ENCODE results near the gene PEAK3. TPM values are rescaled to one million over a fixed set of nuclear protein-coding genes. Genes with fewer than 3 reads are reported as not detected.
A peak's percentile ranks its signal among the peaks of the same experiment; 100 is the strongest.

PEAK3 gene
- total and polyA plus RNA-seq, 2 donors (not counting 1 experiment from before 2014, with no cell fraction given): 0.18 to 0.71 TPM

GRCh38 chr19:2254064-2254872, 27.7 kb downstream of the PEAK3 start:
- Histone ChIP-seq H3K79me2 (ENCODE audit: control insufficient read depth, insufficient read depth, low read length) (peaks cover 4% of the 10 kb centered on the region), H3K36me3 (replicated peaks in 1 of 2; ENCODE audit: control extremely low read depth in 1 of 2, control insufficient read depth in 1 of 2, extremely low read depth in 1 of 2, insufficient read depth in 2 of 2, low read length in 1 of 2) (no peaks in the 10 kb centered on the region), H3K27me3 (replicated peaks in 1 of 4; ENCODE audit: control extremely low read depth in 1 of 4, control insufficient read depth in 3 of 4, insufficient read depth in 4 of 4, low read length in 3 of 4) (peaks cover 0 to 31% (median 14%) of the 10 kb centered on the region in 4 experiments), H3K9ac (ENCODE audit: low read length) (no peak overlapping the region), H2AFZ (ENCODE audit: insufficient read depth, low read depth, low read length, poor library complexity, severe bottlenecking) (no peak overlapping the region), H3K4me1 (ENCODE audit: control insufficient read depth in 2 of 2, insufficient read depth in 2 of 2, low read length in 2 of 2) (peaks cover 61 to 77% of the 10 kb centered on the region in 2 donors), H3K9me3 (ENCODE audit: control extremely low read depth in 1 of 3, control insufficient read depth in 2 of 3, insufficient read depth in 1 of 3, low read length in 2 of 3) (peaks cover 0 to 20% (median 0%) of the 10 kb centered on the region in 3 donors), H3K4me3 (ENCODE audit: control extremely low read depth in 1 of 5, extremely low read depth in 1 of 5, insufficient read depth in 1 of 5, low read depth in 2 of 5, low read length in 4 of 5) (no peak overlapping the region), H3K27ac (ENCODE audit: low read length in 2 of 2) (no peak overlapping the region), H3K4me2 (replicated peaks; ENCODE audit: low read depth, low read length, poor library complexity, severe bottlenecking) (peak overlapping the region; percentile 100), H4K20me1 (ENCODE audit: control insufficient read depth, insufficient read depth, low read length, poor library complexity, severe bottlenecking) (peaks cover 22% of the 10 kb centered on the region)
- TF ChIP-seq EZH2 (IDR thresholded peaks at IDR 0.05; ENCODE audit: borderline replicate concordance, insufficient read depth, low read depth, low read length, poor library complexity, severe bottlenecking) (no peak), CTCF (IDR thresholded peaks at IDR 0.05) (no peak)
- 77% methylated on average over 16 of the region's 20 CpGs for WGBS (ENCODE audit: insufficient coverage)
- intact Hi-C loops (cut with micrococcal nuclease): loop anchor here (5.0 kb wide), 1 partner anchor 33 kb away; no protein-coding TSS in a partner anchor
- H3K27me3 Mint-ChIP-seq: no peaks in the 10 kb centered on the region
- peaks cover 49% of the 10 kb centered on the region for H3K4me1 Mint-ChIP-seq
- ATAC-seq (ENCODE audit: low read depth): no peak
- H3K4me3 Mint-ChIP-seq: peak overlapping the region; percentile 78
- ChIA-PET CTCF (interaction anchor here (1.7 to 6.3 kb wide), 7 partner anchors 8 to 98 kb away, joined by 6 to 63 read pairs (median 14); no protein-coding TSS in a partner anchor), POLR2A (interaction anchor here (0.6 to 8.8 kb wide), 9 partner anchors 17 to 428 kb away, joined by 3 to 134 read pairs (median 5); no protein-coding TSS in a partner anchor)
- H3K9me3 Mint-ChIP-seq (ENCODE audit: insufficient read depth): no peaks in the 10 kb centered on the region
- no peak for DNase-seq
- peak overlapping the region; percentile 65 for H3K27ac Mint-ChIP-seq

All from B cell (primary cell).